ENCODE results near the gene BPIFA2. TPM values are rescaled to one million over a fixed set of nuclear protein-coding genes. Genes with fewer than 3 reads are reported as not detected.

Gene BPIFA2
- total and polyA plus RNA-seq, 2 of the 4 experiments (the other 2 are of a cell fraction) = not detected

DNA sequence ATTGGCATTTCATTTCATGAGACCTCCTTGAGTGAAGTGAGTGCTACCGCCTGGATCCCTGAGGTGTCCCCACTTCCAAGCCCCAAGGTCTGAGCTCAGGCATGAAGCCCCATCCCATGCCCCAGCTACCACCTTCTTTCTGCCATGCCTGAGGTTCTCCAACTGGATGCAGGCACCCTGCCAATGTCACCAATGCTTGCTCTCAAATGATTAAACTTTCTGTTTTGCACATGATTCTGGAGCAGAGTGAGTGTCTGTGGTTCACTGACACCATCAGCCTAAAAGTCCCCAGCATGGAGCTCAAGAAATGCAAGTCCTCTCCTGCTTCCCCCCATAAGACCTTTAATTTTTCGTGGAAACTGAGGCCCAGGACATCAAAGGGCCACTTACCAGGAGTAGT, 43.7 kb upstream of the BPIFA2 start:
- H3K27me3 ChIP-seq (ENCODE audit: control insufficient read depth, insufficient read depth, low read length) = peaks cover 5% of the 10 kb centered on the region
- no peak overlapping the region for H2BK5ac ChIP-seq (ENCODE audit: low read depth, low read length, poor library complexity, severe bottlenecking)
- no peak overlapping the region for H3K14ac ChIP-seq (replicated peaks; ENCODE audit: low read depth, low read length)
- H4K8ac ChIP-seq (ENCODE audit: low read depth in 2 of 2, low read length in 2 of 2) = no peak overlapping the region
- no peaks in the 10 kb centered on the region for H3K36me3 ChIP-seq (ENCODE audit: control insufficient read depth, insufficient read depth, low read length)
- H2AK9ac ChIP-seq (replicated peaks; ENCODE audit: low read depth, low read length, poor library complexity) = no peak overlapping the region
- H3K9ac ChIP-seq (ENCODE audit: low read depth, low read length) = no peak overlapping the region
- H2BK120ac ChIP-seq (ENCODE audit: low read depth, low read length) = no peak overlapping the region
- no peak overlapping the region for H3K23ac ChIP-seq (ENCODE audit: low read depth, low read length)
- no peaks in the 10 kb centered on the region for H3K79me1 ChIP-seq (ENCODE audit: low read depth in 1 of 2, low read length in 2 of 2)
- TF ChIP-seq, protein P1, sequence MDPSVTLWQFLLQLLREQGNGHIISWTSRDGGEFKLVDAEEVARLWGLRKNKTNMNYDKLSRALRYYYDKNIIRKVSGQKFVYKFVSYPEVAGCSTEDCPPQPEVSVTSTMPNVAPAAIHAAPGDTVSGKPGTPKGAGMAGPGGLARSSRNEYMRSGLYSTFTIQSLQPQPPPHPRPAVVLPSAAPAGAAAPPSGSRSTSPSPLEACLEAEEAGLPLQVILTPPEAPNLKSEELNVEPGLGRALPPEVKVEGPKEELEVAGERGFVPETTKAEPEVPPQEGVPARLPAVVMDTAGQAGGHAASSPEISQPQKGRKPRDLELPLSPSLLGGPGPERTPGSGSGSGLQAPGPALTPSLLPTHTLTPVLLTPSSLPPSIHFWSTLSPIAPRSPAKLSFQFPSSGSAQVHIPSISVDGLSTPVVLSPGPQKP (IDR thresholded peaks at IDR 0.05; ENCODE audit: borderline replicate concordance, low read depth, low read length) = no peak
- TF ChIP-seq RAD21 (IDR thresholded peaks at IDR 0.05; ENCODE audit: low read length) = no peak
- TF ChIP-seq NFE2L2 (IDR thresholded peaks at IDR 0.05; ENCODE audit: low read depth, low read length) = no peak
- TF ChIP-seq RCOR1 (IDR thresholded peaks at IDR 0.05; ENCODE audit: insufficient replicate concordance, low read length) = no peak
- no peak for TF ChIP-seq CHD1 (IDR thresholded peaks at IDR 0.05; ENCODE audit: low read depth, low read length)
- no peak for TF ChIP-seq CEBPB (IDR thresholded peaks at IDR 0.05; ENCODE audit: low read depth, low read length)
- TF ChIP-seq SMC3 (IDR thresholded peaks at IDR 0.05; ENCODE audit: low read depth, low read length) = no peak
- TF ChIP-seq, protein P2, sequence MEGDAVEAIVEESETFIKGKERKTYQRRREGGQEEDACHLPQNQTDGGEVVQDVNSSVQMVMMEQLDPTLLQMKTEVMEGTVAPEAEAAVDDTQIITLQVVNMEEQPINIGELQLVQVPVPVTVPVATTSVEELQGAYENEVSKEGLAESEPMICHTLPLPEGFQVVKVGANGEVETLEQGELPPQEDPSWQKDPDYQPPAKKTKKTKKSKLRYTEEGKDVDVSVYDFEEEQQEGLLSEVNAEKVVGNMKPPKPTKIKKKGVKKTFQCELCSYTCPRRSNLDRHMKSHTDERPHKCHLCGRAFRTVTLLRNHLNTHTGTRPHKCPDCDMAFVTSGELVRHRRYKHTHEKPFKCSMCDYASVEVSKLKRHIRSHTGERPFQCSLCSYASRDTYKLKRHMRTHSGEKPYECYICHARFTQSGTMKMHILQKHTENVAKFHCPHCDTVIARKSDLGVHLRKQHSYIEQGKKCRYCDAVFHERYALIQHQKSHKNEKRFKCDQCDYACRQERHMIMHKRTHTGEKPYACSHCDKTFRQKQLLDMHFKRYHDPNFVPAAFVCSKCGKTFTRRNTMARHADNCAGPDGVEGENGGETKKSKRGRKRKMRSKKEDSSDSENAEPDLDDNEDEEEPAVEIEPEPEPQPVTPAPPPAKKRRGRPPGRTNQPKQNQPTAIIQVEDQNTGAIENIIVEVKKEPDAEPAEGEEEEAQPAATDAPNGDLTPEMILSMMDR (conservative IDR thresholded peaks at IDR 0.05; ENCODE audit: low read depth, low read length) = no peak
- TF ChIP-seq BHLHE40 (IDR thresholded peaks at IDR 0.05; ENCODE audit: low read depth, low read length) = no peak
- TF ChIP-seq POLR2A (IDR thresholded peaks at IDR 0.05; ENCODE audit: low read depth, low read length) = no peak
- no peak for TF ChIP-seq FOS (IDR thresholded peaks at IDR 0.05; ENCODE audit: low read depth, low read length)
- TF ChIP-seq, protein P3, sequence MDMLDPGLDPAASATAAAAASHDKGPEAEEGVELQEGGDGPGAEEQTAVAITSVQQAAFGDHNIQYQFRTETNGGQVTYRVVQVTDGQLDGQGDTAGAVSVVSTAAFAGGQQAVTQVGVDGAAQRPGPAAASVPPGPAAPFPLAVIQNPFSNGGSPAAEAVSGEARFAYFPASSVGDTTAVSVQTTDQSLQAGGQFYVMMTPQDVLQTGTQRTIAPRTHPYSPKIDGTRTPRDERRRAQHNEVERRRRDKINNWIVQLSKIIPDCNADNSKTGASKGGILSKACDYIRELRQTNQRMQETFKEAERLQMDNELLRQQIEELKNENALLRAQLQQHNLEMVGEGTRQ (IDR thresholded peaks at IDR 0.05; ENCODE audit: low read depth, low read length) = no peak
- TF ChIP-seq MXI1 (IDR thresholded peaks at IDR 0.05; ENCODE audit: borderline replicate concordance, low read depth, low read length) = no peak
- TF ChIP-seq MAZ (IDR thresholded peaks at IDR 0.05; ENCODE audit: borderline replicate concordance, low read depth, low read length) = no peak
- H4K5ac ChIP-seq (ENCODE audit: low read depth, low read length) = no peak overlapping the region
- WGBS, 2 experiments (ENCODE audit: extremely low coverage in 2 of 2, insufficient read length in 1 of 2) = no CpG with 5 or more reads among the region's 2 CpGs
- dilution Hi-C loops (cut with HindIII; ENCODE audit: low sequenced_read_pairs, unreplicated experiment) = no loop called here
- intact Hi-C loops (cut with micrococcal nuclease) = no loop called here
- no peak overlapping the region for H3K4me2 ChIP-seq (ENCODE audit: low read depth, low read length)
- ChIA-PET CTCF (no interaction called here), POLR2A (ENCODE audit: unreplicated experiment) (no interaction called here)
- no peak overlapping the region for H2AK5ac ChIP-seq (ENCODE audit: low read depth, low read length)
- DNase-seq (no peak), ATAC-seq (ENCODE audit: low read depth) (no peak)
- H3K18ac ChIP-seq (ENCODE audit: low read depth, low read length) = no peak overlapping the region
- H4K20me1 ChIP-seq (ENCODE audit: insufficient read depth, low read length) = no peaks in the 10 kb centered on the region
- H3K27ac ChIP-seq (ENCODE audit: insufficient read depth, low read length) = no peak overlapping the region
- H3K9me3 ChIP-seq (ENCODE audit: control insufficient read depth, insufficient read depth, low read length) = no peaks in the 10 kb centered on the region
- H3K4me1 ChIP-seq (ENCODE audit: control insufficient read depth, insufficient read depth, low read length) = no peaks in the 10 kb centered on the region
- no peak overlapping the region for H3K4me3 ChIP-seq (ENCODE audit: insufficient read depth, low read depth, low read length)
- H2BK20ac ChIP-seq (ENCODE audit: low read depth, low read length) = no peak overlapping the region
- no peaks in the 10 kb centered on the region for H3K9me1 ChIP-seq (ENCODE audit: insufficient read depth, low read length)
- H4K91ac ChIP-seq (ENCODE audit: insufficient read depth, low read depth, low read length) = no peak overlapping the region
- in situ Hi-C loops (cut with MboI; ENCODE audit: low sequenced_read_pairs) = no loop called here
- no peak overlapping the region for H3K56ac ChIP-seq (ENCODE audit: extremely low read depth, insufficient read depth, low read length)
- no peak overlapping the region for H2BK15ac ChIP-seq (ENCODE audit: low read depth, low read length)
- no peak overlapping the region for H3K4ac ChIP-seq (ENCODE audit: low read depth, low read length)
- no TSS peak for BruUV-seq (replicated peaks)
- no peak overlapping the region for H2AFZ ChIP-seq (replicated peaks; ENCODE audit: low read length, poor library complexity)

Data from IMR-90 (cell line).